G401 (cell line): ENCODE measurements around the gene GPX1. TPM values are rescaled to one million over a fixed set of nuclear protein-coding genes. Genes with fewer than 3 reads are reported as not detected.
"Not testable (repeated sequence)": the region's sequence is repeated elsewhere in the genome, so short reads cannot be mapped to it uniquely, and the experiment has no call there.

Source experiments
- DNase-seq: peaks from one replicate; pipeline ENCODE4 v3.0.0-alpha.2; 2015; ENCODE audit warnings: low spot score
- in situ Hi-C: cut with HindIII; loops from 2 replicates; pipeline ENCODE4 v1.10.0; 2016; ENCODE audit warnings: low sequenced_read_pairs, mixed read lengths
- total RNA-seq: library from RNA; depleted of rRNA; stranded (reverse); fragments of >200 nt; shearing (Covaris generic); gene quantifications from 2 replicates; pipeline ENCODE4 v1.2.3, GENCODE V29; 2014

Gene GPX1
- total RNA-seq, 1 experiment from 2014 or later: 2.5 TPM

GRCh38 chr3:49362561-49362960 lies 4.4 kb upstream of the GPX1 start:
- in situ Hi-C loops: no loop called here
- DNase-seq: no peak

- in situ Hi-C loops: no loop called here
- DNase-seq: no peak
Observed at GRCh38 chr3:49359623-49360022, 1.5 kb upstream of the GPX1 start.

- DNase-seq: no peak
- in situ Hi-C loops: no loop called here
Observed at GRCh38 chr3:49358884-49359225, 702 bp upstream of the GPX1 start.

- peak; percentile 30 for DNase-seq
- in situ Hi-C loops: not testable (repeated sequence)
Observed at GRCh38 chr3:49357443-49358216, 523 bp downstream of the GPX1 start.

GRCh38 chr3:49357095-49357442 lies 1.1 kb downstream of the GPX1 start:
- not testable (repeated sequence) for DNase-seq

GRCh38 chr3:49352890-49353421 lies 5.2 kb downstream of the GPX1 start:
- in situ Hi-C loops: no loop called here

More at GRCh38 chr3:49357095-49357442, 1.1 kb downstream of the GPX1 start:
- in situ Hi-C loops: not testable (repeated sequence)

GRCh38 chr3:49352281-49352680 lies 5.9 kb downstream of the GPX1 start:
- in situ Hi-C loops: no loop called here
- no peak for DNase-seq

More at GRCh38 chr3:49352890-49353421, 5.2 kb downstream of the GPX1 start:
- DNase-seq: no peak

- DNase-seq: no peak
- in situ Hi-C loops: no loop called here
Observed at GRCh38 chr3:49351521-49352011, 6.6 kb downstream of the GPX1 start.

- no peak for DNase-seq
- in situ Hi-C loops: no loop called here
Observed at GRCh38 chr3:49349348-49350114, 8.6 kb downstream of the GPX1 start.

- in situ Hi-C loops, DNase-seq: not testable (repeated sequence)
Observed at GRCh38 chr3:49348361-49348760, 9.8 kb downstream of the GPX1 start.

GRCh38 chr3:49346797-49347251 lies 11.3 kb downstream of the GPX1 start:
- DNase-seq: no peak
- in situ Hi-C loops: no loop called here

GRCh38 chr3:49343163-49343562 lies 15.0 kb downstream of the GPX1 start:
- DNase-seq: no peak
- in situ Hi-C loops: no loop called here

- DNase-seq: no peak
- in situ Hi-C loops: no loop called here
Observed at GRCh38 chr3:49341996-49342395, 16.2 kb downstream of the GPX1 start.

- DNase-seq: peak; percentile 87
- in situ Hi-C loops: no loop called here
Observed at GRCh38 chr3:49339941-49340800, 18.0 kb downstream of the GPX1 start, which contains the start of gene USP4. Gene USP4, minus strand, starts transcription at chr3:49340053. Its CDS starts 29 bp downstream, at chr3:49340024.

- in situ Hi-C loops: no loop called here
- DNase-seq: no peak
Observed at GRCh38 chr3:49339581-49339940, 18.6 kb downstream of the GPX1 start.

- no peak for DNase-seq
- in situ Hi-C loops: no loop called here
Observed at GRCh38 chr3:49333916-49334633, 24.1 kb downstream of the GPX1 start.

- in situ Hi-C loops: no loop called here
- no peak for DNase-seq
Observed at GRCh38 chr3:49333091-49333490, 25.1 kb downstream of the GPX1 start.

GRCh38 chr3:49329186-49329585 lies 29.0 kb downstream of the GPX1 start:
- in situ Hi-C loops: loop anchor here (10.0 kb wide), 1 partner anchor 184 kb away; no protein-coding TSS in a partner anchor
- DNase-seq: no peak
